Measurements from ENCODE around the gene TRMT44. TPM values are rescaled to one million over a fixed set of nuclear protein-coding genes. Genes with fewer than 3 reads are reported as not detected.

The TRMT44 gene
- total and polyA plus RNA-seq, 8 donors: 1.8 to 39.7 (median 8.4) TPM

- Histone ChIP-seq H3K4me3 (no peak overlapping the region), H3K27ac (no peak overlapping the region), H3K9me3 (no peaks in the 10 kb centered on the region), H3K4me1 (peaks cover 6 to 30% (median 19%) of the 10 kb centered on the region in 4 donors), H3K27me3 (no peaks in the 10 kb centered on the region), H3K36me3 (peaks cover 10 to 64% (median 53%) of the 10 kb centered on the region in 4 donors)
- intact Hi-C loops (cut with DNase I; ENCODE audit: low total_unique reads): loop anchor here (5.0 kb wide), 2 partner anchors 72 to 117 kb away; partner anchors contain the start of gene CPZ
- 96 to 97% (median 96%) methylated on average over 10 to 13 of the region's 13 CpGs for WGBS, 5 donors
- TF ChIP-seq POLR2A (IDR thresholded peaks at IDR 0.05) (no peak), CTCF (IDR thresholded peaks at IDR 0.05) (no peak), EP300 (IDR thresholded peaks at IDR 0.05) (no peak), POLR2AphosphoS5 (IDR thresholded peaks at IDR 0.05) (no peak)
- no peak for DNase-seq
Measured at GRCh38 chr4:8474856-8475255, 34.3 kb downstream of the TRMT44 start.

- peaks cover 10 to 55% (median 45%) of the 10 kb centered on the region in 4 donors for H3K36me3 ChIP-seq
- H3K4me3 ChIP-seq: no peak overlapping the region
- no peak for DNase-seq
- no peak for TF ChIP-seq CTCF (IDR thresholded peaks at IDR 0.05)
- TF ChIP-seq POLR2AphosphoS5 (IDR thresholded peaks at IDR 0.05): no peak
- TF ChIP-seq POLR2A (IDR thresholded peaks at IDR 0.05): no peak
- no peak for TF ChIP-seq EP300 (IDR thresholded peaks at IDR 0.05)
- 87 to 92% (median 91%) methylated on average over 29 of the region's 29 CpGs for WGBS, 5 donors
- H3K9me3 ChIP-seq: no peaks in the 10 kb centered on the region
- intact Hi-C loops (cut with DNase I; ENCODE audit: low total_unique reads): no loop called here
- H3K27me3 ChIP-seq: no peaks in the 10 kb centered on the region
- H3K27ac ChIP-seq: no peak overlapping the region
- peaks cover 6 to 30% (median 19%) of the 10 kb centered on the region in 4 donors for H3K4me1 ChIP-seq
Measured at GRCh38 chr4:8475751-8476575, 35.4 kb downstream of the TRMT44 start.

- Histone ChIP-seq H3K27me3 (no peaks in the 10 kb centered on the region), H3K9me3 (no peaks in the 10 kb centered on the region), H3K36me3 (peaks cover 5 to 49% (median 38%) of the 10 kb centered on the region in 4 donors), H3K27ac (no peak overlapping the region), H3K4me3 (no peak overlapping the region), H3K4me1 (peaks cover 4 to 21% (median 14%) of the 10 kb centered on the region in 4 donors)
- TF ChIP-seq EP300 (IDR thresholded peaks at IDR 0.05) (no peak), CTCF (IDR thresholded peaks at IDR 0.05) (no peak), POLR2AphosphoS5 (IDR thresholded peaks at IDR 0.05) (no peak), POLR2A (IDR thresholded peaks at IDR 0.05) (no peak)
- intact Hi-C loops (cut with DNase I; ENCODE audit: low total_unique reads): no loop called here
- no peak for DNase-seq
- 92 to 96% (median 96%) methylated on average over 13 to 16 of the region's 16 CpGs for WGBS, 5 donors
Measured at GRCh38 chr4:8477095-8477635, 36.6 kb downstream of the TRMT44 start.

GRCh38 chr4:8477676-8478075 lies 37.1 kb downstream of the TRMT44 start:
- no peak overlapping the region for H3K27ac ChIP-seq
- 84 to 96% (median 91%) methylated on average over 5 to 8 of the region's 8 CpGs for WGBS, 5 donors
- DNase-seq: no peak
- no peak overlapping the region for H3K4me3 ChIP-seq
- intact Hi-C loops (cut with DNase I; ENCODE audit: low total_unique reads): no loop called here
- no peaks in the 10 kb centered on the region for H3K9me3 ChIP-seq
- H3K4me1 ChIP-seq: peaks cover 0 to 16% (median 9%) of the 10 kb centered on the region in 4 donors
- TF ChIP-seq POLR2AphosphoS5 (IDR thresholded peaks at IDR 0.05) (no peak), CTCF (IDR thresholded peaks at IDR 0.05) (no peak), EP300 (IDR thresholded peaks at IDR 0.05) (no peak), POLR2A (IDR thresholded peaks at IDR 0.05) (no peak)
- H3K36me3 ChIP-seq: peaks cover 5 to 49% (median 38%) of the 10 kb centered on the region in 4 donors
- H3K27me3 ChIP-seq: no peaks in the 10 kb centered on the region

Measured in stomach (tissue), 9 donors.